Thymus (tissue), 11 donors: ENCODE data around the gene USP5. TPM values are rescaled to one million over a fixed set of nuclear protein-coding genes. Genes with fewer than 3 reads are reported as not detected.
"Not testable (repeated sequence)": the region's sequence is repeated elsewhere in the genome, so short reads cannot be mapped to it uniquely, and the experiment has no call there.

ENCODE experiments used
- DNase-seq, 9 donors: peaks; one replicate each; pipeline ENCODE4 v3.0.0-alpha.2; 2013; ENCODE audit warnings: low spot score in 9 of 9, low read depth in 6 of 9, missing footprints in 1 of 9
- H3K27ac ChIP-seq, 2 donors: one replicate each; pipeline ENCODE4 v1.5.1; 2013; ENCODE audit warnings: control low read depth in 1 of 2, low read depth in 1 of 2, low read length in 1 of 2, mild to moderate bottlenecking in 1 of 2, moderate library complexity in 1 of 2
- H3K27me3 ChIP-seq, 2 donors: one replicate each; pipeline ENCODE4 v1.5.1; 2013; ENCODE audit warnings: low read length in 1 of 2; ENCODE audit not compliant: control insufficient read depth in 2 of 2, insufficient read depth in 1 of 2
- H3K36me3 ChIP-seq, 2 donors: one replicate each; pipeline ENCODE4 v1.5.1; 2013; ENCODE audit warnings: low read length in 1 of 2, mild to moderate bottlenecking in 1 of 2, moderate library complexity in 1 of 2; ENCODE audit not compliant: control insufficient read depth in 2 of 2, insufficient read depth in 2 of 2
- H3K4me1 ChIP-seq, 2 donors: one replicate each; pipeline ENCODE4 v1.5.1; 2013; ENCODE audit warnings: low read length in 2 of 2; ENCODE audit not compliant: control insufficient read depth in 2 of 2, insufficient read depth in 2 of 2
- H3K4me3 ChIP-seq, 2 donors: one replicate each; pipeline ENCODE4 v1.5.1; 2013; ENCODE audit warnings: low read length in 2 of 2, control low read depth in 1 of 2, mild to moderate bottlenecking in 1 of 2
- H3K9me3 ChIP-seq, 2 donors: one replicate each; pipeline ENCODE4 v1.5.1; 2013; ENCODE audit warnings: low read length in 1 of 2, mild to moderate bottlenecking in 1 of 2; ENCODE audit not compliant: control insufficient read depth in 2 of 2, insufficient read depth in 1 of 2
- WGBS: extraction: QIAGEN DNeasy Blood & Tissue Kit; methylation state at CpG from one replicate; pipeline ENCODE4 v1.1.7; 2013; 5-methylcytosine and 5-hydroxymethylcytosine counted together
- polyA plus RNA-seq: library from polyadenylated mRNA; stranded (reverse); fragments of 200-250 nt; gene quantifications from one replicate; pipeline ENCODE4 v1.2.3, GENCODE V29; 2013
- total RNA-seq: library from RNA; stranded (reverse); fragments of 120-200 nt; gene quantifications from one replicate; pipeline ENCODE4 v1.2.4, GENCODE V29; 2013
- donor health status: healthy.

The USP5 gene
- total and polyA plus RNA-seq, 2 donors = 32.2 to 61.1 TPM

DNA sequence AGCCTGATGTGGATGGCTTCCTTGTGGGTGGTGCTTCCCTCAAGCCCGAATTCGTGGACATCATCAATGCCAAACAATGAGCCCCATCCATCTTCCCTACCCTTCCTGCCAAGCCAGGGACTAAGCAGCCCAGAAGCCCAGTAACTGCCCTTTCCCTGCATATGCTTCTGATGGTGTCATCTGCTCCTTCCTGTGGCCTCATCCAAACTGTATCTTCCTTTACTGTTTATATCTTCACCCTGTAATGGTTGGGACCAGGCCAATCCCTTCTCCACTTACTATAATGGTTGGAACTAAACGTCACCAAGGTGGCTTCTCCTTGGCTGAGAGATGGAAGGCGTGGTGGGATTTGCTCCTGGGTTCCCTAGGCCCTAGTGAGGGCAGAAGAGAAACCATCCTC is 18.4 kb downstream of the USP5 start:
- WGBS = 95% methylated on average over 4 of the region's 4 CpGs
- DNase-seq, H3K27me3 ChIP-seq, H3K9me3 ChIP-seq, H3K27ac ChIP-seq, H3K4me3 ChIP-seq: not testable (repeated sequence)
- Histone ChIP-seq H3K4me1 (peaks cover 18 to 62% of the 10 kb centered on the region in 2 donors), H3K36me3 (peaks cover 18 to 38% of the 10 kb centered on the region in 2 donors)

- DNase-seq = peak in 1 of 9 donors; percentile 34
- peaks cover 11 to 28% of the 10 kb centered on the region in 2 donors for H3K36me3 ChIP-seq
Measured at GRCh38 chr12:6871052-6871957, 19.4 kb downstream of the USP5 start.

DNA sequence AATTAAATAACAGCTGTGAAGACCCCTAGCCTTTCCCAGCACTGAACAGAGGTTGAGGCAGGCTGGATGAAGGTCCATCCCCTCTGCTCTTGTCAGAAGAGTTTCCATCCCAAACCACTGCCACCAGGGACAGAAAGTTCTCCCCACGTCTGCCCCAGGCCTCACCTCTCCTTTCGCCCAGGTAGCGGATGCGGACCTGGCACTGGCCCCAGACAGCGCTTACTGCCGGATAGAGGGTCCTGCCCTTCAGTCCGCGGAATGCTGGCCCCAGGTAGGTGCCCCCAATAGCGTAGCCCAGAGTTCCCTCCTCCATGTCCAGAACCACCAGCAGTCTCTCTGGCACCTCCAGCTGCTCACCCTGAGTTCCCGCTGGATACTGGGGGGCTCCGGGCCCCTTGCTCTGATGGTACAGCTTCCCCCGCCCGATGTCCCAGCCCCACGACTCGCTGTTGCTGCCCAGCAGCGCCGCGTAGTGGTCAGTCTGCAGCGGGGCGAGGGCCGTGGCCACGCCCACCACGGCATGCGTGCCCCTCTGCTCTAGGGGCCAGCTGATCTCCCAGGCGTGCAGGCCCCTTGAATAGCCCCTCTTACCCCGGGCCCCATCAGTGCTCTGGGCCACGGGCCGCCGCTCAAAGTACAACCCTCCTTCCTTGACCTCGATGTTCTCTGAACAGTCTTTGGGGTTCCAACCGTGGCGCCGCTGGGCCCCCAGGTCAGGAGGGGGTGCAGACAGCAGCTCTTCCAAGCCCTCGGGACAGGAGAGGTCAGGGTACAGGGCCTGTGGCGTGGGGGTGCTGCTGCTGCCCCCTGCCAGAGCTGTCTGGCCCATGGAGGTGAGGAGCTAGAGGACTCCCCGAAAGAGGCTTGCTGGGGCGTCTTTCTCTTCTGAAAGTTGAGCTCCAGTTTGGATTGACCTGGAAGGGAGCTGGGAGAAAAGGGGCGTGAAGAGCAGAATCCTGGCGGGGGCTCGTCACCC is 20.4 kb downstream of the USP5 start:
- Histone ChIP-seq H3K4me1 (peaks cover 15 to 54% of the 10 kb centered on the region in 2 donors), H3K27me3 (no peaks in the 10 kb centered on the region), H3K36me3 (peaks cover 11 to 29% of the 10 kb centered on the region in 2 donors), H3K27ac (peak overlapping the region; percentile 80 to 81), H3K9me3 (peaks cover 0 to 4% of the 10 kb centered on the region in 2 donors), H3K4me3 (peak overlapping the region; percentile 81 to 82)
- DNase-seq = peak; percentile 48 to 88 (median 77)
- WGBS = 7% methylated on average over 40 of the region's 40 CpGs

More at GRCh38 chr12:6871052-6871957, 19.4 kb downstream of the USP5 start:
- Histone ChIP-seq H3K9me3 (peaks cover 0 to 4% of the 10 kb centered on the region in 2 donors), H3K4me3 (peak overlapping the region in 1 of 2 donors; percentile 6), H3K4me1 (peaks cover 18 to 62% of the 10 kb centered on the region in 2 donors), H3K27ac (peak overlapping the region in 1 of 2 donors; percentile 38), H3K27me3 (no peaks in the 10 kb centered on the region)
- WGBS = 88% methylated on average over 12 of the region's 12 CpGs

GRCh38 chr12:6873094-6874014 is 21.4 kb downstream of the USP5 start, which contains the start of gene SPSB2:
TSS of gene SPSB2 (minus strand) at chr12:6873303. CDS start at chr12:6872901, 402 bp downstream.
- H3K4me1 ChIP-seq = peaks cover 14 to 50% of the 10 kb centered on the region in 2 donors
- H3K9me3 ChIP-seq = peaks cover 0 to 4% of the 10 kb centered on the region in 2 donors
- no peaks in the 10 kb centered on the region for H3K27me3 ChIP-seq
- peak within 1 kb of the TSS; percentile 80 to 88 for H3K27ac ChIP-seq
- WGBS = under 1% methylated on average over 66 of the region's 66 CpGs
- peak; percentile 85 to 99 (median 98) for DNase-seq
- peak within 1 kb of the TSS; percentile 81 to 82 for H3K4me3 ChIP-seq
- H3K36me3 ChIP-seq = peaks cover 11 to 29% of the 10 kb centered on the region in 2 donors

GRCh38 chr12:6874015-6874368 is 22.0 kb downstream of the USP5 start:
- peaks cover 12 to 43% of the 10 kb centered on the region in 2 donors for H3K4me1 ChIP-seq
- H3K4me3 ChIP-seq = peak overlapping the region; percentile 81 to 82
- H3K9me3 ChIP-seq, DNase-seq, H3K27me3 ChIP-seq: not testable (repeated sequence)
- peaks cover 11 to 29% of the 10 kb centered on the region in 2 donors for H3K36me3 ChIP-seq
- WGBS = 51% methylated on average over 9 of the region's 9 CpGs
- H3K27ac ChIP-seq = peak overlapping the region; percentile 67 to 88

- H3K4me1 ChIP-seq, H3K4me3 ChIP-seq, H3K27me3 ChIP-seq, H3K9me3 ChIP-seq, H3K27ac ChIP-seq, DNase-seq: not testable (repeated sequence)
- H3K36me3 ChIP-seq = peaks cover 12 to 15% of the 10 kb centered on the region in 2 donors
- 96% methylated on average over 11 of the region's 11 CpGs for WGBS
Measured at GRCh38 chr12:6879824-6880223, 27.9 kb downstream of the USP5 start.

DNA sequence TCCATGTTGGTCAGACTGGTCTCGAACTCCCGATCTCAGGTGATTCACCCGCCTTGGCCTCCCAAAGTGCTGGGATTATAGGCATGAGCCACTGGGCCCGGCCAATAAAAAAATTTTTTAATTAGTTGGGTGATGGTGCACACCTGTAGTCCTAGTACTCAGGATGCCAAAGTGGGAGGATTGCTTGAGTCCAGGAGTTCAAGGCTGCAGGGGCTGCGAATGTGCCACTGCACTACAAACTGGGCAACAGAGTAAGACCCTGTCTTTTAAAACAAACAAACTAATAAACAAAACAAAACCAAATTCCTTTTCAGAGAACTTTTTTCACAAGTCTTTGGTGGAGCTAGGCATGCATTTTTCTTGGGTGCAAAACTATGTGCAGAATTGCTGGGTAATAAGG is 31.3 kb downstream of the USP5 start:
- DNase-seq = no peak
- Histone ChIP-seq H3K27ac (no peak overlapping the region), H3K9me3 (no peaks in the 10 kb centered on the region), H3K4me3 (no peak overlapping the region), H3K4me1 (no peaks in the 10 kb centered on the region), H3K27me3 (no peaks in the 10 kb centered on the region), H3K36me3 (peaks cover 9 to 19% of the 10 kb centered on the region in 2 donors)
- over 99% methylated on average over 5 of the region's 5 CpGs for WGBS

- Histone ChIP-seq H3K36me3 (peaks cover 9 to 19% of the 10 kb centered on the region in 2 donors), H3K27me3 (no peaks in the 10 kb centered on the region), H3K27ac (no peak overlapping the region), H3K9me3 (no peaks in the 10 kb centered on the region), H3K4me3 (no peak overlapping the region), H3K4me1 (no peaks in the 10 kb centered on the region)
- WGBS = 98% methylated on average over 11 of the region's 11 CpGs
- no peak for DNase-seq
Measured at GRCh38 chr12:6883683-6884082, 31.7 kb downstream of the USP5 start.
